H9 (cell line): ENCODE data around the gene FGF12. TPM values are rescaled to one million over a fixed set of nuclear protein-coding genes. Genes with fewer than 3 reads are reported as not detected.

Source experiments
- DNase-seq: peaks from one replicate; pipeline ENCODE4 v3.0.0-alpha.2; 2017
- H2AFZ ChIP-seq: one replicate; pipeline ENCODE4 v1.6.1; 2013; ENCODE audit warnings: mild to moderate bottlenecking, low read length, control low read depth, moderate library complexity
- H2AK5ac ChIP-seq: 2 replicates; pipeline ENCODE4 v1.6.1; 2013; ENCODE audit warnings: low read length, control low read depth, mixed read lengths; ENCODE audit not compliant: insufficient read length
- H2BK120ac ChIP-seq: one replicate; pipeline ENCODE4 v1.6.1; 2013; ENCODE audit warnings: low read depth, mild to moderate bottlenecking, low read length, control low read depth, inconsistent platforms; ENCODE audit not compliant: poor library complexity, severe bottlenecking
- H2BK12ac ChIP-seq: 2 replicates; pipeline ENCODE4 v1.6.1; 2013; ENCODE audit warnings: low read length, control low read depth, mixed read lengths, low read depth; ENCODE audit not compliant: insufficient read length
- H2BK15ac ChIP-seq: 2 replicates; pipeline ENCODE4 v1.6.1; 2013; ENCODE audit warnings: low read depth, low read length, control low read depth
- H2BK20ac ChIP-seq: one replicate; pipeline ENCODE4 v1.6.1; 2013; ENCODE audit warnings: low read depth, mild to moderate bottlenecking, low read length, control low read depth, inconsistent platforms; ENCODE audit not compliant: poor library complexity, severe bottlenecking
- H2BK5ac ChIP-seq: 2 replicates; pipeline ENCODE4 v1.6.1; 2013; ENCODE audit warnings: low read length, control low read depth, mixed read lengths; ENCODE audit not compliant: insufficient read length
- H3K14ac ChIP-seq: 2 replicates; pipeline ENCODE4 v1.6.1; 2013; ENCODE audit warnings: low read length, control low read depth; ENCODE audit not compliant: insufficient read depth
- H3K18ac ChIP-seq: 2 replicates; pipeline ENCODE4 v1.6.1; 2013; ENCODE audit warnings: low read depth, mild to moderate bottlenecking, mixed read lengths, low read length, control low read depth; ENCODE audit not compliant: insufficient read length
- H3K23ac ChIP-seq: 2 replicates; pipeline ENCODE4 v1.6.1; 2013; ENCODE audit warnings: low read length, control low read depth, mixed read lengths, low read depth; ENCODE audit not compliant: insufficient read length
- H3K23me2 ChIP-seq: 2 replicates; pipeline ENCODE4 v1.6.1; 2013; ENCODE audit warnings: low read depth, mild to moderate bottlenecking, mixed read lengths, low read length, control low read depth; ENCODE audit not compliant: insufficient read length, poor library complexity, severe bottlenecking
- H3K27ac ChIP-seq: 2 replicates; pipeline ENCODE4 v1.5.1; 2013; ENCODE audit warnings: low read length, control low read depth, mixed read lengths, low read depth; ENCODE audit not compliant: insufficient read length
- H3K27me3 ChIP-seq: 2 replicates; pipeline ENCODE4 v1.6.1; 2013; ENCODE audit warnings: low read length, control low read depth, inconsistent platforms; ENCODE audit not compliant: insufficient read depth
- H3K4ac ChIP-seq: 2 replicates; pipeline ENCODE4 v1.6.1; 2013; ENCODE audit warnings: low read depth, mild to moderate bottlenecking, control low read depth, inconsistent platforms, low read length, moderate library complexity
- H3K4me1 ChIP-seq: 2 replicates; pipeline ENCODE4 v1.6.1; 2013; ENCODE audit warnings: low read length, control low read depth, inconsistent platforms; ENCODE audit not compliant: insufficient read depth
- H3K4me2 ChIP-seq: 2 replicates; pipeline ENCODE4 v1.6.1; 2013; ENCODE audit warnings: low read length, control low read depth, mixed read lengths; ENCODE audit not compliant: insufficient read length, insufficient read depth
- H3K56ac ChIP-seq: 2 replicates; pipeline ENCODE4 v1.6.1; 2013; ENCODE audit warnings: low read depth, mild to moderate bottlenecking, mixed read lengths, low read length, control low read depth; ENCODE audit not compliant: insufficient read length
- H3K79me1 ChIP-seq: 2 replicates; pipeline ENCODE4 v1.6.1; 2013; ENCODE audit warnings: low read depth, mild to moderate bottlenecking, moderate library complexity, low read length, control low read depth, inconsistent platforms; ENCODE audit not compliant: insufficient read depth, poor library complexity, severe bottlenecking
- H3K79me2 ChIP-seq: 2 replicates; pipeline ENCODE4 v1.6.1; 2013; ENCODE audit warnings: low read length, control low read depth, inconsistent platforms; ENCODE audit not compliant: insufficient read depth
- H3K9ac ChIP-seq: 2 replicates; pipeline ENCODE4 v1.6.1; 2013; ENCODE audit warnings: low read length, control low read depth, mixed read lengths; ENCODE audit not compliant: insufficient read length; ENCODE audit errors: extremely low read depth
- H3K9me3 ChIP-seq: one replicate; pipeline ENCODE4 v1.6.1; 2013; ENCODE audit warnings: low read depth, low read length, inconsistent platforms; ENCODE audit not compliant: control insufficient read depth
- H3T11ph ChIP-seq: one replicate; pipeline ENCODE4 v1.6.1; 2013; ENCODE audit warnings: mild to moderate bottlenecking, low read length, control low read depth, inconsistent platforms
- H4K20me1 ChIP-seq: one replicate; pipeline ENCODE4 v1.6.1; 2013; ENCODE audit not compliant: control insufficient read depth, insufficient read length, insufficient read depth
- H4K5ac ChIP-seq: 2 replicates; pipeline ENCODE4 v1.6.1; 2013; ENCODE audit warnings: low read depth, mild to moderate bottlenecking, mixed read lengths, low read length, control low read depth; ENCODE audit not compliant: insufficient read length
- H4K8ac ChIP-seq: replicated peaks from 2 replicates; pipeline ENCODE4 v1.6.1; 2013; ENCODE audit warnings: low read length, control low read depth, mixed read lengths, low read depth; ENCODE audit not compliant: insufficient read length
- H4K91ac ChIP-seq: 2 replicates; pipeline ENCODE4 v1.6.1; 2013; ENCODE audit warnings: low read depth, mild to moderate bottlenecking, moderate library complexity, mixed read lengths, low read length, control low read depth; ENCODE audit not compliant: insufficient read length
- H3K27ac Mint-ChIP-seq, 3 experiments: 2 replicates in 2 of 3; 3 replicates in 1 of 3; pipeline ENCODE4 v1.8.0; 2020 to 2021; ENCODE audit warnings: mixed read lengths in 3 of 3, mild to moderate bottlenecking in 1 of 3, moderate library complexity in 1 of 3
- H3K27me3 Mint-ChIP-seq: 2 replicates; pipeline ENCODE4 v1.8.0; 2021; ENCODE audit warnings: low read depth, mild to moderate bottlenecking, moderate library complexity, mixed read lengths
- H3K36me3 Mint-ChIP-seq, 3 experiments: 2 replicates in 2 of 3; 3 replicates in 1 of 3; pipeline ENCODE4 v1.8.0; 2020 to 2021; ENCODE audit warnings: low read depth in 3 of 3, mixed read lengths in 3 of 3; ENCODE audit not compliant: insufficient read depth in 1 of 3
- H3K4me1 Mint-ChIP-seq, 2 experiments: 2 replicates each; pipeline ENCODE4 v1.8.0; 2020; ENCODE audit warnings: mixed read lengths in 2 of 2
- H3K4me3 Mint-ChIP-seq, 2 experiments: 2 replicates in 1 of 2; 3 replicates in 1 of 2; pipeline ENCODE4 v1.8.0; 2020 to 2021; ENCODE audit warnings: mild to moderate bottlenecking in 2 of 2, mixed read lengths in 2 of 2, moderate library complexity in 1 of 2
- H3K9me3 Mint-ChIP-seq, 2 experiments: 2 replicates in 1 of 2; 3 replicates in 1 of 2; pipeline ENCODE4 v1.8.0; 2020; ENCODE audit warnings: mild to moderate bottlenecking in 2 of 2, mixed read lengths in 2 of 2, moderate library complexity in 1 of 2
- WGBS: extraction: QIAGEN DNeasy Blood & Tissue Kit; methylation state at CpG from one replicate; pipeline ENCODE4 v1.1.7; 2013; ENCODE audit warnings: missing lambda C conversion rate, low lambda C conversion rate, mixed read lengths; ENCODE audit not compliant: insufficient read length; ENCODE audit errors: extremely low coverage; 5-methylcytosine and 5-hydroxymethylcytosine counted together
- total RNA-seq: library from RNA; stranded (reverse); gene quantifications from 2 replicates; pipeline ENCODE4 v1.2.1, GENCODE V29; 2021
- TF ChIP-seq, protein P1 (sequence below): fragments of 200-600 bp; sonication (generic); conservative IDR thresholded peaks from 3 replicates; pipeline ENCODE4 v1.8.0; 2021; ENCODE audit warnings: antibody characterized with exemption, mild to moderate bottlenecking

FGF12 gene
- total RNA-seq, 1 experiment from 2014 or later: 5.6 TPM

DNA sequence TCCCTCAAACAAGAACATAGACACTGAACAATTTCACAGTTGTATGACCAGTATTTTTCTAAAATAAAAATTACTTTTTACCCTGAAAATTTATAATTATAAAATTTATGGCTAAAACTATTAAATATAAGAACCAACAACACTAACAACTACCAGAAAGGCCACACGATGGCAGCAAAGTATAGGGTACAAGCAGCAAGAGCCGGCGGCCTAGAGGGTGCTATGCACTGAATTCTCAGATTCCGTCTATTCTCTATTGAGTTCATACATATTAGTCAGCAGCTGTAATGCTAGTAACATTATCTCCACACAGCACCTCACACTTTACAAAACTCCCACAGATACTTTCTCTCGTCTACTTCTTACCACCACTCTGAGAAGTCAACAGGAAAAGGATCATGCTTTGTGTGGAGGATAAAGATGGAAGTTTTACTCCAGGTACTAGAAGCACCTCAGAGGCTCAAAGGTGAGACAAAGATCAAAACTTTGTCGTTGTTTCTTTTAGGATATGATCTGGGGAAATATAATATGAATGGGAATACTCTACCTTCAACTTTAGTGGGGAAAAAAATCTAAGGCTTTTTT, 160.5 kb downstream of the FGF12 start:
- Mint-ChIP-seq H3K4me3 (no peak overlapping the region), H3K36me3 (no peaks in the 10 kb centered on the region), H3K9me3 (no peaks in the 10 kb centered on the region), H3K4me1 (no peaks in the 10 kb centered on the region; a peak in 1 of 4 replicates), H3K27me3 (no peaks in the 10 kb centered on the region), H3K27ac (no peak overlapping the region)
- Histone ChIP-seq H3K4me1 (no peaks in the 10 kb centered on the region), H3K4me2 (no peak overlapping the region), H4K8ac (no peak overlapping the region), H3K14ac (no peak overlapping the region), H3K9me3 (no peaks in the 10 kb centered on the region), H2AFZ (no peak overlapping the region), H2BK15ac (no peak overlapping the region), H3K9ac (no peak overlapping the region), H2AK5ac (no peak overlapping the region), H3K23ac (no peak overlapping the region), H2BK12ac (no peak overlapping the region), H3K27ac (no peak overlapping the region), H2BK120ac (no peak overlapping the region), H3K79me2 (no peaks in the 10 kb centered on the region), H3K18ac (no peak overlapping the region), H4K91ac (no peak overlapping the region), H3K23me2 (no peaks in the 10 kb centered on the region), H2BK5ac (no peak overlapping the region), H3K56ac (no peak overlapping the region), H4K5ac (no peak overlapping the region), H4K20me1 (no peaks in the 10 kb centered on the region), H3T11ph (no peak overlapping the region), H2BK20ac (no peak overlapping the region), H3K27me3 (no peaks in the 10 kb centered on the region), H3K4ac (no peak overlapping the region), H3K79me1 (no peaks in the 10 kb centered on the region)
- TF ChIP-seq, protein P1, sequence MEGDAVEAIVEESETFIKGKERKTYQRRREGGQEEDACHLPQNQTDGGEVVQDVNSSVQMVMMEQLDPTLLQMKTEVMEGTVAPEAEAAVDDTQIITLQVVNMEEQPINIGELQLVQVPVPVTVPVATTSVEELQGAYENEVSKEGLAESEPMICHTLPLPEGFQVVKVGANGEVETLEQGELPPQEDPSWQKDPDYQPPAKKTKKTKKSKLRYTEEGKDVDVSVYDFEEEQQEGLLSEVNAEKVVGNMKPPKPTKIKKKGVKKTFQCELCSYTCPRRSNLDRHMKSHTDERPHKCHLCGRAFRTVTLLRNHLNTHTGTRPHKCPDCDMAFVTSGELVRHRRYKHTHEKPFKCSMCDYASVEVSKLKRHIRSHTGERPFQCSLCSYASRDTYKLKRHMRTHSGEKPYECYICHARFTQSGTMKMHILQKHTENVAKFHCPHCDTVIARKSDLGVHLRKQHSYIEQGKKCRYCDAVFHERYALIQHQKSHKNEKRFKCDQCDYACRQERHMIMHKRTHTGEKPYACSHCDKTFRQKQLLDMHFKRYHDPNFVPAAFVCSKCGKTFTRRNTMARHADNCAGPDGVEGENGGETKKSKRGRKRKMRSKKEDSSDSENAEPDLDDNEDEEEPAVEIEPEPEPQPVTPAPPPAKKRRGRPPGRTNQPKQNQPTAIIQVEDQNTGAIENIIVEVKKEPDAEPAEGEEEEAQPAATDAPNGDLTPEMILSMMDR: peak; percentile 92
- no CpG with 5 or more reads among the region's 6 CpGs for WGBS
- DNase-seq: peak; percentile 70
